GM21529 (cell line): ENCODE measurements around the gene POFUT1.
"Not testable (repeated sequence)": the region's sequence is repeated elsewhere in the genome, so short reads cannot be mapped to it uniquely, and the experiment has no call there.

ENCODE experiments used
- ATAC-seq: cut with Tn5 transposase; IDR thresholded peaks from one replicate; pipeline ENCODE4 v1.9.1; 2021; ENCODE audit not compliant: unreplicated experiment

The POFUT1 gene

GRCh38 chr20:32207626-32208498 is at the start of gene POFUT1, which contains the start of gene PLAGL2:
POFUT1 (plus strand) TSS chr20:32207880; CDS start chr20:32207942, 62 bp downstream.
PLAGL2 (minus strand) TSS chr20:32207743; CDS start chr20:32202178, 5,565 bp downstream.
- ATAC-seq, result peak; percentile 79

- ATAC-seq, result no peak
These were observed 49.3 kb upstream of the POFUT1 start for GRCh38 chr20:32158351-32158750.

GRCh38 chr20:32158943-32159660 is 48.6 kb upstream of the POFUT1 start:
- no peak for ATAC-seq

- no peak for ATAC-seq
These were observed 47.9 kb upstream of the POFUT1 start for GRCh38 chr20:32159766-32160221.

GRCh38 chr20:32160341-32160740 is 47.3 kb upstream of the POFUT1 start:
- ATAC-seq, result no peak

GRCh38 chr20:32162351-32162750 is 45.3 kb upstream of the POFUT1 start:
- ATAC-seq, result no peak

- ATAC-seq, result no peak
These were observed 43.7 kb upstream of the POFUT1 start for GRCh38 chr20:32163951-32164350.

GRCh38 chr20:32164984-32165735 is 42.5 kb upstream of the POFUT1 start:
- ATAC-seq, result no peak

- ATAC-seq, result no peak
These were observed 41.7 kb upstream of the POFUT1 start for GRCh38 chr20:32165836-32166545.

- no peak for ATAC-seq
These were observed 40.1 kb upstream of the POFUT1 start for GRCh38 chr20:32167552-32167951.

- no peak for ATAC-seq
These were observed 39.3 kb upstream of the POFUT1 start for GRCh38 chr20:32168184-32168910.

GRCh38 chr20:32177696-32178095 is 30.0 kb upstream of the POFUT1 start:
- not testable (repeated sequence) for ATAC-seq

- ATAC-seq, result no peak
These were observed 28.2 kb upstream of the POFUT1 start for GRCh38 chr20:32179515-32179914.

- no peak for ATAC-seq
These were observed 27.7 kb upstream of the POFUT1 start for GRCh38 chr20:32179934-32180333.

- no peak for ATAC-seq
These were observed 26.1 kb upstream of the POFUT1 start for GRCh38 chr20:32181606-32182005.

GRCh38 chr20:32183947-32184635 is 23.6 kb upstream of the POFUT1 start:
- ATAC-seq, result no peak

GRCh38 chr20:32184961-32185603 is 22.6 kb upstream of the POFUT1 start:
- no peak for ATAC-seq

- no peak for ATAC-seq
These were observed 21.2 kb upstream of the POFUT1 start for GRCh38 chr20:32186506-32186905.
